B cell (primary cell): ENCODE results near the gene APEX1.

Experiments used
- EZH2 ChIP-seq: IDR thresholded peaks from 2 replicates; pipeline ENCODE4 v1.6.1; 2012; ENCODE audit warnings: borderline replicate concordance, low read depth, mild to moderate bottlenecking, moderate library complexity, low read length; ENCODE audit not compliant: insufficient read depth, poor library complexity, severe bottlenecking
- TF ChIP-seq, protein P1 (sequence below): fragments of 200-600 bp; IDR thresholded peaks from one replicate; pipeline ENCODE4 v1.8.0; 2022; ENCODE audit warnings: antibody characterized with exemption, mild to moderate bottlenecking

DNA sequence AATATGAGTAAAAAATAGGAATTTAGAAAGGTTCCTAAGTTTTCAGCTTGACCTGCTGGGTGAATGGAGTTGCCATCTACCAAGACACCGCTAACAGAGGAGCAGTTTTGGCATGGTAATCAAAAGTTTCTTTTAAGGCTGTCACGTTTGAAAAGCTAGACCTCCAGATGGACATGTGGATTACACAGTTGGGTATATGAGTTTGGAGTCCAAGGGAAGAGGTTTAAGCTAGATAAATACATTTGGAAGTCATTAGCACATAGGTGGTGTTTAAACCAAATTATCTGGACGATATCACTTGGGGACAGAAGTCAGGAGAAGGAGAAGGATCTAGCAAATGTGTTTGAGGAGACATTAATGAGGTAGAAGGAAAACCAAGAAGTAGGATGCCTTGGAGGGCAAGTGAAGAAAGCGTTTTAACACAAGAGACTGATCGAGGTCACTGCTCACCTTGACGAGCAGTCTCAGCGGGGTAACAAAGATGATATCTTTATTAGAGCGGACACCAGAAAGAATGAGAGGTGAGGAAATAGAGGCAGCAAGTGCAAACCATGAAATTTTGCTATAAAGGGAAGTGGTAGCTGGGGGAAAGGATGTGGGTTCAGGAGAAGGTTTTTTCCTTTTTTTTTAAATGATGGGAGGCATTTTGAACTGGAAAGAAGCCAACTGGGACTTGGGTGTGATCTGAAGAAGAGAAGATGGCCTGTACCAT is 31.8 kb downstream of the APEX1 start:
- TF ChIP-seq, protein P1, sequence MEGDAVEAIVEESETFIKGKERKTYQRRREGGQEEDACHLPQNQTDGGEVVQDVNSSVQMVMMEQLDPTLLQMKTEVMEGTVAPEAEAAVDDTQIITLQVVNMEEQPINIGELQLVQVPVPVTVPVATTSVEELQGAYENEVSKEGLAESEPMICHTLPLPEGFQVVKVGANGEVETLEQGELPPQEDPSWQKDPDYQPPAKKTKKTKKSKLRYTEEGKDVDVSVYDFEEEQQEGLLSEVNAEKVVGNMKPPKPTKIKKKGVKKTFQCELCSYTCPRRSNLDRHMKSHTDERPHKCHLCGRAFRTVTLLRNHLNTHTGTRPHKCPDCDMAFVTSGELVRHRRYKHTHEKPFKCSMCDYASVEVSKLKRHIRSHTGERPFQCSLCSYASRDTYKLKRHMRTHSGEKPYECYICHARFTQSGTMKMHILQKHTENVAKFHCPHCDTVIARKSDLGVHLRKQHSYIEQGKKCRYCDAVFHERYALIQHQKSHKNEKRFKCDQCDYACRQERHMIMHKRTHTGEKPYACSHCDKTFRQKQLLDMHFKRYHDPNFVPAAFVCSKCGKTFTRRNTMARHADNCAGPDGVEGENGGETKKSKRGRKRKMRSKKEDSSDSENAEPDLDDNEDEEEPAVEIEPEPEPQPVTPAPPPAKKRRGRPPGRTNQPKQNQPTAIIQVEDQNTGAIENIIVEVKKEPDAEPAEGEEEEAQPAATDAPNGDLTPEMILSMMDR, result no peak
- no peak for TF ChIP-seq EZH2
